Activated gamma-delta T cell treated with anti-CD3 and anti-CD28 coated beads, Interleukin-2, amount 50 U/mL, for 16 hours (primary cell): ENCODE measurements around the gene OGFRL1.
A peak's percentile ranks its signal among the peaks of the same experiment; 100 is the strongest.
"Not testable (repeated sequence)": the region's sequence is repeated elsewhere in the genome, so short reads cannot be mapped to it uniquely, and the experiment has no call there.

Experiments used
- DNase-seq: peaks from one replicate; pipeline ENCODE4 v3.0.0-alpha.2; 2020; ENCODE audit warnings: low read depth

The OGFRL1 gene

DNA sequence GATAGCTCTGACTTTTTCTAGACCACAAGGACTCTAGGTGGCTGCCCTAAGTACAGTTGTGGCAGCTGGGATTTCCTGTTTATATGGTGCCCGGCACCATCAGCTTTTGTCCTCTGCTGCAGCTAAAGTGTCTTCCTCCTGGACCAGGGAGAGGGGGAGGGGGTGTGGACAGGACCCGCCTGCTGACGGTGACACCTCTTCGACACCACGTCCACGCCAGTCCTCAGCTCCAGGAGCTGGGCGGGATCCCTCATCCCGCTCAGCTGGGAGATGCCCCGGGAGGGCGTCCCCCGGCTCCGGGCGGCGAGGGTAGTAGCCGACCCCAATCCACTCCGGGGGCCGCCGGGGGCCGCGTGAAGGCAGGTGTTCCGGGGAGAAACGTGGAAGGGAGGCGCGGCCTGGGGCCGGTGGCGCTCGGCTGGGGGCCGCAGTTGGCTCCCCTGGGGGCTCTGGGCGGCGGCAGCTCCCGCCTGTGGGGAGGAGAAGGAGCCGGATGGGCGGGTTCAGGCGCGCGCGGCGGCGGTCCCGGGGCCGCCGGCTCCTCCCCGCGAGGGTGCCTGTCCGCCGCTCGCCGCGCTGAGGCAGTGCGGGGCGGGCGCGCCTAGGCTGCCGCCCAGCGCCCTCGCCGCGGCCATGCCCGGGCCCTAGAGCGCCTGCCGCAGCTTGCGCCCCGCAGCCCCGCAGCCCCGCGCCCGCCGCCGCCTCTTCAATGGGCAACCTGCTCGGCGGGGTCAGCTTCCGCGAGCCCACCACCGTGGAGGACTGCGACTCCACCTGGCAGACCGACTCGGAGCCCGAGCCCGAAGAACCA is at the start of gene OGFRL1:
OGFRL1 (plus strand) TSS at position 584 of the 811 bp plus-strand sequence; CDS start at position 710, 126 bp downstream.
- peak; percentile 55 for DNase-seq

DNA sequence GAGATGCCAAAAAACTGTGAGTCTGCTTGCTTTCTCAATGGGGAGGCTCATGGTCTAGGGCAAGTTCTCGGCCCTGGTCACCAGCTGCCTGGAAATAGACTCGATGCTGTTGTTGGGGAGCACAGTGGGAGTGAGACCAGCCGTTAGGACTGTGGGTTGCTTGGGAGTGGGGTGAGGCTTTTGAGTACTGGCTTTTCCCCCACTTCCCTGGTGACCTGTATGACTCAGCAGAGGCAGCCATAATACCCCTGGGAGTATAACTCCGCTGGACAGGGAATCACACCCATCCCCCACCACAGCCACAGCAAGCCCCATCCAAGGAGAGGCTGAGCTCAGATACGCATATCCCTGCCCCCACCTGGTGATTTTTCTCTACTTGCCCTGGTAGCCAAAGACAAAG is 48.9 kb upstream of the OGFRL1 start:
- no peak for DNase-seq

DNA sequence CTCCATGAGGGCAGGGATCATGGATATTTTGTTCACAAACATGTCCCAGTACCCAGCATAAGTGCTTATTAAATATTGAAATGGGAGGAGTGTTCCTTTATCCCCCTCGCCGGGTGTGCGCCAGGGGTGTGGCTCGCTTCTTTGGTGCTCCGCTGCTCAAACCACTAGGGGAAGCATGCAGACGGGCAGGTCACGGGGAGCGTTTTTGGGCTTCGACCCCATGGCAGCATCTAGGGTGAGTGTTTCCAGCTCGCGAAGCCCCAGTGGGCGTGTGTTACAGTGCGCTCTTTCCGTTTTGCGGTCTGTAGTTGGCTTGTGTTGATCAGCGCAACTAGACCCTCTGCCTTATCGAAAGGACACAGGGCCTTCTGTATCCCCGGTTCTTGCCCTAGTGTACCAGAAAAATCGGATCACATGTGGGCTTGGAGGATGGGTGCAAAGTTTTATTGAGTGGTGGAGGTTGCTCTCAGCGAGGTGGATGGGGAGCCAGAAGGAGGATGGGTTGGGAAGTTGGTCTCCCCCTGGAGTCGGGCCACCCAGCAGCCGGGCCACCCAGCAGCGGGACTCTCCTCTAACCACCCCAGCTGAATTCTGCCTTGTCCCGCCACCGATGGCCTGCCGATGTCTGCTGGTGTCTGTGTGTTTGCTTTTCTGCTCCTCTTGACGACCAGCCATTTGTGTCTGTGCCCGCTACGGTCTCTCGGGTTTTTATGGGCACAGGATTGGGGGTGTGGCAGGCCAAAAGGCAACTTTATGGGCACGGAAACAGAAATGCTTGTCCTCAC is 43.2 kb upstream of the OGFRL1 start:
- DNase-seq: no peak

DNA sequence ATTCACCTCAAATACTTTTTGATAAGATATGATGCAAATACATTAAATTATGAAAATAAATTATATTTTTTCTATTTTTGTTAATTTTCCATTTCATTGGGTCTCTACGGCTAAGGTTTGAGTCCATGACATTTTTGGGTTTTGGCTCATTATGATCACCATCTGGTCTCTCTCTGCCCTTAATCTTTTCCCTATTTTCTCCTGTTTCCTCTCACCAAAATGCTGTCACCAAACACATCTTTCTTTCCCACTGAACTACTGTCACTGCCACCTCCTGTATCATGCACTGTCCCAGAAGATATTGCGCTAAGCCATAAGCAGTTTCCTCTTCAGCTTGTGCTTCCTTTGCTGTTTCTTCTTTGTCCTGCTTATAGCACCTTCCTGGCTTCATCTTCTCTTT is 42.0 kb upstream of the OGFRL1 start:
- DNase-seq: no peak

DNA sequence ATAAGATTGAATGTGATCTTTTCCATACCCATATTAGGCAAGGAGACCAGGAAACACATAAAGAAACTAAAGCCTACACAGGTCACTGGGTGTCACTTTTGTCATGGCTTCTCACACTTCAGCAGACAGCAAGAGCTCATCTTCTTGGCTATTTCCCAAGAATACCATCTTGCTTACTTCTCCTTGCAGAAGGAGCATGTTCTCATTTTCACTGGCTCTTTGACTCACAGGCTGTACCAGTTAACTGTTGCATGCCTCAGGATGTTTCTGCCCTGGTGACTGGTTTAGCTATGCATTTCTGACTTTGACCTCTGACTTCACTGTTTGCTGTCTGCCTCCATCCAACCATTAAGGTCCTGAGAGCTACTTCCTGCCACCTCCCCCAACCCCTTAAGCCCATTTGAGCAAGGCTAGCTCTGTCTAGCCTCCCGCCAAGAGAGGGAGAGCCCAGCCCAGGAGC is 40.3 kb upstream of the OGFRL1 start:
- no peak for DNase-seq

DNA sequence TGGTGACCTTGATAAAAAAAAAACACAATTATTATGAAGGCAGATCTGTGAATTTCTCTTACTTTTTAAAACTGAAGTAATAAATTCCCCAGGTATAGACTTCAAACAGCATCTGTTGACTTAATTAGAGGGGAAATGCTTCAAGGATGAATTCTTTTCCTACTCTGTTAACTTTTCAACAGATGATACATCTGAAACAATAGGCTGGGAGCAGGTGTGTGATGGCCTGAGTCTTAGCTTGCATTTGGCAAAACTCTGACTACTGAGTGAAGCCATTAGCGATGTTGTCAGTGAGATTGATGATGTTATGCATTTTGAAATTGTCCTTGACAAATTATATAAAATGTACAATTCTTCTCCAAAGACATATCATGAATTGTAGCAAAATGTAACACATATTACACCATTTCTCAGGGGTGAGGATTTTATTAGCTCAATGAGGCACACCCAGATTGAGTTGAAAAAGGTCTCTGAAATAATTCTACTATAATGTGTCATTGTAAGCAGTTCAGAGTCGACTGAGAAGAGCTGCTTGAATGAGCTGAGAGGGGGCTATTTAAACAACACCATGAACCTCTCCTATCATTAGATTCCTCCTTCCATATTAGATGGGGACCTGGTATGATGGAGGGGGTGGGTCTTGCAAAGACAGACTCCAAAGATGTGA is 39.6 kb upstream of the OGFRL1 start:
- no peak for DNase-seq

DNA sequence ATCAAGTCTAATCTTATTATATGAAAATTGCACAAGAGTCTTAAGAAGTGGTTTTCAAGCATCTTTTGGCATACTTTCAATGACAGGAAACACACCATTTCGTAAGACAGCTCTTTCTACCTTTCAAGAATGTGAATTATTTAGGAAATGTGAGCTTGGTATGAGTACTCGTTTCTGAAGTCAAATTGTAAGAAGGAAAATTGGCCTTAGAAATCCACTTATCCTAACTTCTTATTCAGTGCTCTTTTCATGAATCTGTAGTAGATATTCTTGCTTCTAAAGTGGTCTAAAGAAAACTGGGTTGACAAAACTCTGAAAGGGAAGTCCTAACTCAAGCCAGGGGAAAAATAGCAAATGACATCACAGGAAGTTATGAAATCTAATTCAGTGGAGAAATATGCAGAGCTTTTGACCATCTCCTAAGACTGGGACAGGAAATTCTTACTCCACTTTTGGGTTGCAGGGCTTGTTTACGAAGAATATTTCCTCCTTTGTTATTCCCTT is 38.5 kb upstream of the OGFRL1 start:
- no peak for DNase-seq

DNA sequence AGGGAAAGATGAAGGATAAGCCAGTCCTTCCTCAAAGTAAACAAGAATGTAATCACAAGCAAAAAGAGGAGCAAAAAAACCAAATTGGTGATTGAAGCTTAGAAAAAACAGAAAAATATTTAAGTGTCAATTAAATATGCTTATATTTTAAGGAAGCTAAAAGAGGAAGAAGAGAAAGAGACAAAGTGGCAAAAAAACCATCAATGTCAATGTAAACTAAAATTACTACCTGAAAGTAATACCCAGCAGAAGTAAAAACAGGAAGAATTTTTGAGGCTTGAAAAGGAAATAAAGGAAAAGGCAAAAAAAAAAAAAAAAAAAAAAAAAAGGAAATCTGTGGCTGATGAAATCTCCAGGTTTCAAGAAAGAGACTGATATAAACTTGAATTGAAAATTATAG is 36.2 kb upstream of the OGFRL1 start:
- no peak for DNase-seq

DNA sequence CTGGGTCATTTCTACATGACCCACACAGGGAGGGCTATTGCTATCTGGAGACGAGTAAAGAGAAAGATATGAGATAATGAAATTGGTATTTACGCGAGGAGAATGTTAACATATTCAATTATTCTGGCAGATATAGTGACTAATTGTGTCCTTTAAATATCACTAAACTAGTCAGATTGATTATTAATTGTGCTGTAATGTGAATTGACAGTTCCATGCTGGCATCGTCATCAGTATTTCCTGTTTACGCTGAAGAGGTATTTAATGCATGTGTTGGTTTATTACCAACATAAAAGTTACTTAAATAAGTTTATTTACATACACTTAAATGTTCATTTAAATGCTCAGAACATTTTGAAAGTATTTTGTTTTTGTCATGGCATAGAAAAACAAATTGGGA is 35.7 kb upstream of the OGFRL1 start:
- no peak for DNase-seq

DNA sequence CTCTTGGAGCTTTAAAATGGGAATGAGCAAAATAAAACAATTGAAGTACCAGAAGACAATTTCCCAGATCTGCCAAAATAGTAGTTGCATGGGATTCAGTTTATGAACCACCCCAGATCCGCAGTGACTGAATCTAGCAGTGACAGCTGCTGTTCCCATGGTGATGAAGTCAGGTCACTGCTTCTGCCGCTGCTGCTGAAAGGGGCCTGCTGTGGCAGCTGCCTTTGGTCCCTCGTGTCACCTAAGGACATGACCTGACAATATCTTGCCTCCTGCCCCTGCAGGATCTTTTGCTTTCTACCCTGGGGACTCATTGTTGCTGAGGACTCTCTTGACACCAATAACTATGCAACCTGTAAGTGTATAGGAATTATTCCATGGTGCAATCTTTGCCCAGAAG is 34.3 kb upstream of the OGFRL1 start:
- DNase-seq: no peak

DNA sequence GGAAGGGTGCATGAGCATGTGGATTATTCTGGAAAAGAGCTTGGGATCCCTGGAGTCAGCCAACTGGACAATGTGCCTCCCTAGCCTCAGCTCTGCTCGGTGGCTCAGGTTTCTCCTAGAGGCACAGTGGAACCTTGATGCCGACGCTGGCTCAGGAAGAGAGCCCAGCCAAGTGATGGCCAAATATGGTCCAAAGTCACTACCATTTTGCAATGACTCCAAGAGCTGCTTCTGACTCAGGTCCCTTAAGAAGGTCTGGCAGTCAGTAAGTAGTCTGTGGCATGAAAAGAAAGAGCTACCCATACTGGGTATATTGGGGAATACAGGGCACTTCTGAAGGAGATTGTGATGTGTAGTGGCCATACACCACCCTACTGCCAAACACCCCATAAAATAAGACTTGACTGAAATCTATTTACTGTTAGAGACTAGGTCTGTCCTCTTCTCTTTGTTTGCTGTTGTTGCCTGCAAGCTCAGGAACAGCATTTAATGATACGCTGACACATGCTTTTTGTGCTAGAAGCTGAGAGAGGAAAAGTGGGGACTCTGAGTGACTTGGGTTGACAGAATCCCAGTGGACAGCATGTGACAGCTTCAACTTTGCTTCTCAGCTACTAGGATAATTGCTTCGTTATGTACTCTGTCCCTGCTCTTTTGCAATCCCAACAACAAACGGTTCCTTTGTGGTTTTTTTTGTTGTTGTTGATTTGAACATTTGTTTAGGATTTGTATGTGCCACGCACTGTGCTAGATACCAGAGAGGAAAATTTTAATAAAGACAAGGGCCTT is 30.3 kb upstream of the OGFRL1 start:
- DNase-seq: no peak

DNA sequence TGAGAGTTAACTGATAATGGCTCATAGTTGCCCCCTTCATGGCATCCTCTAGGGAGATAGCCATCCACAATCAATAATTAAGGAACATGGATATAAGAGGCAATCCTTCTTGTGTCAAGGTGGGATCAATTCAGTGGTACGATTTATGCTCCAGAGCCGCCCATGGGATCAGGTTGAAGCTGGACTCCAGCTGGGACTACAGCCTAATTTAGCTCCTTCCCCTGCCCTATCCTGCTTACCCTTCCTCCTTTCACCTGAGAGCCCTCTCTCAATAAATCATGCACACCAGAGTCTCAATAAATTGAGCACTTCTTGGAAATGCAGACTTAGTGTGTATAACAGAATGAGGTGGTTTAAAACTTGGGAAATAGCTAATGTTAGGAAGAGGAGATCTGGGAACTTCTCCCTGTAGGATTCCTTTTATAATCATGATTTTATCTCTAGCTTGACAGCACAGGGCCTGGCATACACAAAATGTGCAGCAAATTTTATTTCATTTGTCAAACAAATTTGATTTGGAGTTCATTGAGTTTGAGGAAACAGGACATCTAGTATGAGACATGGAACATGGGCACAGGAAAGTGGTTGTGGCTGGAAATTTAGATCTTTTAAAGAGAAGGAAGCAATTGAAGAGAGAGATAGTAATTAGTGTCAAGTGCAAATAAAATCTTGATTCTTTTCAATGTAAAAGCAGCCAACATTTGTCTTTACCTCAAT is 28.6 kb upstream of the OGFRL1 start:
- DNase-seq: no peak

DNA sequence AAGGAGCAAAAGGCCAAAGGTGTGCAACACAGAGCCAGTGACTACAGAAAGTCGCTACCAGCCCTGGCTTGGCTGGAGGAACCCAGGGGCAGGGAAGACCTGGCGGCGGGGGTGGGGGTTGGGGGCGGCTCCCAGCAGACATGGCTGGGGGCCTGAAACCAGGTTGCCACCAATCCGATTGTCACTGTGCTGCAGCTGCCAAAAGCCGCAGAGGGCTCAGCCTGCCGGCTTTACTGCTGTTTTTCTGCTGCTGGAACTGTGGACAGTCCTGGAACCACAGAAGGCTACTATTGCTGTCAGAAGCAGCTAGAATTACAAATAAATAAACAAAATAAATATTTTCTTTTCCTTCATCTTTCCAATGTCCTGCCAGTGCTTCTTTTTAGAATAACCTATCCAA is 25.7 kb upstream of the OGFRL1 start:
- DNase-seq: no peak

DNA sequence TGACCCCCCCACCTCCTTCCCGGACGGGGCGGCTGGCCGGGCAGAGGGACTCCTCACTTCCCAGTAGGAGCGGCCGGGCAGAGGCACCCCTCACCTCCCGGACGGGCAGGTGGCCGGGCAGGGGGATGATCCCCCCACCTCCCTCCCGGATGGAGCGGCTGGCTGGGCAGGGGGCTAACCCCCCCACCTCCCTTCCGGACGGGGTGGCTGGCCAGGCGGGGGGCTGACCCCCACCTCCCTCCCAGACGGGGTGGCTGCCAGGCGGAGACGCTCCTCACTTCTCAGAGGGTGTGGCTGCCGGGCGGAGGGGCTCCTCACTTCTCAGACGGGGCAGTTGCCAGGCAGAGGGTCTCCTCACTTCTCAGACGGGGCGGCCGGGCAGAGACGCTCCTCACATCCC is 22.2 kb upstream of the OGFRL1 start:
- not testable (repeated sequence) for DNase-seq

DNA sequence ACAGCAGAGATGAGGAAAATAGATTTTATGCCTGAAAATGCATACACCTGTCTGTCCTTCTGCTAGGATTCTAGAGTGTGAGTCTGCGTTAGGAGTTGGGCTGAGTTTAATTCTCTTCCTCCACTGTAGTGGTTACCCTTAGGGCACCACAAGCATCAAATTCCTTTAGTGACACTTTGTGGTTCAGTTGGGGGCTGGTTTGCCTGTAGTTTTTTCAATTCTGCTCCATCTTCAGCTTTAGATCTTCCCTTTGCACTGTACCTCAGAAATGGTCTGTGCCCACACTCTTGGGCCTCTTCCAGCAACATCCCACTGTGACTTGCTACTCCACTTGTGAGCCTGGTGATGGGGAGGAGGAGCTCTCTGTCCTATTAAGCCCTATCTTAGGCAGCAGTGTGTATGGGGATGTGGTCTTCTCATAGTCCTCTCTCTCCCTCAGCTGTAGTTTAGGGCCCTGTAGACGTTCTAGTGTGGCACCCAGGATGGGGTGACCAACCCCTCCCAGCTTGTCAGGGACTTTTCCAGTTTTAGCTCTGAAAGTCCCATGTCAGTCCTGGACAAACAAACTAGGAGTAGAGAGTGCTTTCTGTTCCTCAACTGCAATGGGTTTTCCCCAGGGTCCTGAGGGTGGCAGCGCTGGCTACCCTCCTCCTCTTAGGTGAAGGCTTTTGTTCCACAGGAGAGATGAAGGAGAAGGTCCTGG is 19.7 kb upstream of the OGFRL1 start:
- no peak for DNase-seq

DNA sequence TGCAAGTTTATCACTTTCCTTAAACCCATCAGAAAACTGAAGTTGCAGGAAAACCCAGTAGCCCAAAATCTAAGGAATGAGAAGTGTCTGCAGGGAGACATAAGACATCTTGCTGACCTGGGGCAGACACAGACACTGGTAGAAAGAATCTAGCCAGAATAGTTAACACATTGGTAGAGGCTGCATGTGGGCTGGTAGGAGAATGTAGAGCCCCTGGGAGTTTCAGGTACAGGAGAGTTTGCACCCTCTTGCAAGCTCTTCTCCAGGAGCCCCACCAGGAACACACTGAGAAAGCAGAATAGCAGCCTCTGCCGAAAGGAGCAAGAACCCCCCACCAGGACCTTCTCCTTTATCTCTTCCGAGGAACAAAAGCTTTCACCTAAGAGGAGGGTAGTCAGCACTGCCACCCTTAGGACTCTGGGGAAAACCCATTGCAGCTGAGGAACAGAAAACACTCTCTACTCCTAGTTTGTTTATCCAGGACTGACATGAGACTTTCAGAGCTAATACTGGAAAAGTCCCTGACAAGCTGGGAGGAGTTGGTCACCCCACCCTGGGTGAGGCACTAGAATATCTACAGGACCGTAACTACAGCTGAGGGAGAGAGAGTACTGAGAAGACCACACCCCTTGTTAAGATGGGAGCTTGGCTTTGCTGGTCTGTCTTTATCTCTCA is 10.5 kb upstream of the OGFRL1 start:
- DNase-seq: no peak

DNA sequence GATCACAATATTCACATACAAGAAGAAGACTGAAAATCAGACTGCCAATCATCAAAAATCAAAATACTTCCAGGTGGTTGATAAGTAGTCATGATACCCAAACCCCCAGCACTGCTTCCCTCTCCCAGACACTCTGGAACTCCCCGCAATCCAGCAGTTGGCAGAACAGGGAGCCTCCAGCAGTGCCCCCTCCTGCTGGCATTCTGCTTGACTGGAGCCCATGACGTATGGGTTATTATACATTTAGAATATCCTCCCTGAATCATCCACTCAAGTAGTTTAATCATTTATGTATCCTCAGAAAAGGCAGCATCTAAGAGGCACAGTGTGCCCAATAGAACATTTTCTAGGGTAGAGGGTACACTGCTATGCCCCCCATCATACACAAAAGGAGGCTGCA is 9.3 kb upstream of the OGFRL1 start:
- DNase-seq: no peak

DNA sequence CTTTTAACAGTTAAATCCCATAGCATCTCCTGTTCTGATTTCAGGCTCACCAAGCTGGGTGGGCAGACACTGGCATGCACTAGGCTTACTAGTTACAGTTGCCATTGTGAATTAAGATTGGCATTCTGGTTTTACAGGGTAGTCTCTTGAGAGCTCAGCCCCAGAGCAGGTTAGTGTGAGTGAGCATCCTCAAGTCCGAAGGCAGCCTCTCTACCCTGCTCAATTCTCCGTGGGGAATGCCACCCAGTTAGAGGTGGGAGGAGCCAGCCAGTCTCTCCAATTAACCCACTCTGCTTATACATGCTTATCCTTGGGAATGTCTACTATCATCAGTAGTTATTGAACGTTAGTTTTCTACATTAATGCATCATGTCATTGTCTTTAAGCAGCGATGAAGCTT is 8.9 kb upstream of the OGFRL1 start:
- DNase-seq: no peak

DNA sequence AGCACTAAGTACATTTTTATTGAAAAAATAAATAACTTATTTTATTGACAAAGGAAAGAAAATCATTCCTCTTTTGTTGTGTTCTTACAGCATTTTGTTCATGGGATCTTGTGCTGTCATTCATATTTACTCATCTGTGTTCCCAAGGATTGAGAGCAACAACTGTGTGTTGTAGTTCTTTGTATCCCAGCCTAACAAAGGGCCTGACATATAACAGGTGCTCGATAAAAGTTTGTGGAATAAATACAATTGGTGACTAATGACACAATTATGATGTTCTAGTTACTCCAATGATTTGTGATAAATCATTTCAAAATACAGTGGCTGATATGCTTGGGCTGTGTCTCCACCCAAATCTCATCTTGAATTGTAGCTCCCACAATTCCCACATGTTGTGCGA is 7.9 kb upstream of the OGFRL1 start:
- DNase-seq: no peak

DNA sequence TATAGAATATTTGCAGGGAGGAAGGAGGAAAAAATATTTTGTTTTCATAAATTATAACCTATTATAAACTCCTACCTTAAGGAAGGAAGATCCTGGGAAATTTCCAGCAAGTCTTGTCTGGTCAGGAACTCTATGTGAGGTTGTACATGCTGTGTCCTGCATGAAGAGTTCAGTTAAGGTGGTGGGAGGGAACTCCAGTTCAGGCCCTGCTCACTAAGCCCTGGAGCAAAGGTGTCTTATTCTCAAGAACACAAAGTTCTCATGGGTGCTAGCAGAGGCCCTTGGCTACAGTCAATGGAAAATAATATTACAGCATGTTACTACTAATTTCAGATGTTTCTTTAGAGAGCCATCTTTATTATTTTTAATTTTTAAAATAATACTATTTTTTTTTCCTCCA is 3.8 kb upstream of the OGFRL1 start:
- DNase-seq: no peak
